SK-N-SH treated with all-trans-retinoic acid at 6 μM for 48 hours (cell line): ENCODE data around the gene PIANP.

Source experiments
- ATAC-seq: fragments of 200-7000 bp; cut with Tn5 transposase; 3 replicates; pipeline ENCODE4 v1.9.1; 2020; ENCODE audit warnings: mild to moderate bottlenecking, moderate library complexity
- ARNTL ChIP-seq: fragments of 450-650 bp; formaldehyde crosslinking; IDR thresholded peaks from 2 replicates; pipeline ENCODE4 v1.5.0; 2020; ENCODE audit warnings: low read depth, mild to moderate bottlenecking, moderate library complexity, borderline replicate concordance
- BACH2 ChIP-seq: fragments of 250-450 bp; sonication (Bioruptor Pico); IDR thresholded peaks from 2 replicates; pipeline ENCODE4 v1.9.0; 2021; ENCODE audit warnings: mild to moderate bottlenecking, borderline replicate concordance
- CREB5 ChIP-seq: fragments of 250-450 bp; sonication (Bioruptor Pico); IDR thresholded peaks from 2 replicates; pipeline ENCODE4 v1.5.1; 2020; ENCODE audit warnings: low read depth, mild to moderate bottlenecking, moderate library complexity
- CSDC2 ChIP-seq: fragments of 250-450 bp; sonication (Bioruptor Pico); IDR thresholded peaks from 2 replicates; pipeline ENCODE4 v1.5.0; 2020; ENCODE audit warnings: mild to moderate bottlenecking, moderate library complexity
- CSRNP3 ChIP-seq: fragments of 250-450 bp; sonication (Bioruptor Pico); IDR thresholded peaks from 2 replicates; pipeline ENCODE4 v1.5.1; 2021; ENCODE audit warnings: mild to moderate bottlenecking, moderate library complexity
- ESRRG ChIP-seq: fragments of 250-450 bp; sonication (Bioruptor Pico); IDR thresholded peaks from 2 replicates; pipeline ENCODE4 v1.6.1; 2021; ENCODE audit warnings: mild to moderate bottlenecking
- GLIS3 ChIP-seq: fragments of 250-450 bp; sonication (Bioruptor Pico); IDR thresholded peaks from 2 replicates; pipeline ENCODE4 v1.5.0; 2020; ENCODE audit warnings: mild to moderate bottlenecking, moderate library complexity
- ISL1 ChIP-seq: fragments of 250-450 bp; sonication (Bioruptor Pico); IDR thresholded peaks from 2 replicates; pipeline ENCODE4 v2.1.2; 2022; ENCODE audit warnings: mild to moderate bottlenecking, moderate library complexity
- PATZ1 ChIP-seq: fragments of 250-450 bp; sonication (Bioruptor Pico); IDR thresholded peaks from 2 replicates; pipeline ENCODE4 v1.8.0; 2020; ENCODE audit warnings: mild to moderate bottlenecking, moderate library complexity, borderline replicate concordance
- POU6F1 ChIP-seq: fragments of 250-450 bp; sonication (Bioruptor Pico); IDR thresholded peaks from 2 replicates; pipeline ENCODE4 v1.8.0; 2021; ENCODE audit warnings: low read depth, mild to moderate bottlenecking, moderate library complexity, borderline replicate concordance
- SNAI2 ChIP-seq: fragments of 250-450 bp; sonication (Bioruptor Pico); IDR thresholded peaks from 2 replicates; pipeline ENCODE4 v1.5.0; 2020; ENCODE audit warnings: mild to moderate bottlenecking, moderate library complexity
- TCF4 ChIP-seq: fragments of 250-450 bp; sonication (Bioruptor Pico); IDR thresholded peaks from 2 replicates; pipeline ENCODE4 v1.8.0; 2021; ENCODE audit warnings: mild to moderate bottlenecking, moderate library complexity, borderline replicate concordance
- TOX ChIP-seq: fragments of 250-450 bp; sonication (Bioruptor Pico); IDR thresholded peaks from 2 replicates; pipeline ENCODE4 v1.8.0; 2021; ENCODE audit warnings: mild to moderate bottlenecking, moderate library complexity, borderline replicate concordance
- TSHZ2 ChIP-seq: fragments of 250-450 bp; sonication (Bioruptor Pico); IDR thresholded peaks from 2 replicates; pipeline ENCODE4 v1.5.0; 2020; ENCODE audit warnings: mild to moderate bottlenecking, moderate library complexity
- ZC3H10 ChIP-seq: fragments of 250-450 bp; sonication (Bioruptor Pico); IDR thresholded peaks from 2 replicates; pipeline ENCODE4 v1.5.1; 2021; ENCODE audit warnings: mild to moderate bottlenecking, moderate library complexity
- ZFP3 ChIP-seq: fragments of 250-450 bp; sonication (Bioruptor Pico); IDR thresholded peaks from 2 replicates; pipeline ENCODE4 v1.5.0; 2020; ENCODE audit warnings: mild to moderate bottlenecking, moderate library complexity
- ZNF565 ChIP-seq: fragments of 450-650 bp; formaldehyde crosslinking; conservative IDR thresholded peaks from 2 replicates; pipeline ENCODE4 v1.5.0; 2020; ENCODE audit warnings: low read depth, mild to moderate bottlenecking, moderate library complexity
- ZNF70 ChIP-seq: fragments of 450-650 bp; formaldehyde crosslinking; IDR thresholded peaks from 2 replicates; pipeline ENCODE4 v1.5.0; 2020; ENCODE audit warnings: mild to moderate bottlenecking, moderate library complexity
- ZNF8 ChIP-seq: fragments of 450-650 bp; formaldehyde crosslinking; IDR thresholded peaks from 2 replicates; pipeline ENCODE4 v1.5.0; 2020; ENCODE audit warnings: mild to moderate bottlenecking, moderate library complexity

The PIANP gene

GRCh38 chr12:6700646-6701051 is at the start of gene PIANP:
Gene PIANP, minus strand, starts transcription at chr12:6700815. Its CDS starts 2,754 bp downstream, at chr12:6698061.
- no peak for TF ChIP-seq ESRRG
- no peak for TF ChIP-seq ISL1 (CRISPR knock-in tag)
- TF ChIP-seq ZFP3 = no peak
- peak; percentile 73 for ATAC-seq

GRCh38 chr12:6748761-6749160 is 48.1 kb upstream of the PIANP start:
- ATAC-seq = no peak
- no peak for TF ChIP-seq GLIS3 (CRISPR knock-in tag)
- no peak for TF ChIP-seq ISL1 (CRISPR knock-in tag)
- no peak for TF ChIP-seq TCF4 (CRISPR knock-in tag)
- TF ChIP-seq ZNF8 (CRISPR knock-in tag) = no peak
- no peak for TF ChIP-seq CSDC2 (CRISPR knock-in tag)
- no peak for TF ChIP-seq ZNF70 (CRISPR knock-in tag)
- TF ChIP-seq ZFP3 = no peak
- TF ChIP-seq CREB5 = no peak
- no peak for TF ChIP-seq BACH2 (CRISPR knock-in tag)
- no peak for TF ChIP-seq SNAI2 (CRISPR knock-in tag)
- TF ChIP-seq CSRNP3 (CRISPR knock-in tag) = no peak
- TF ChIP-seq POU6F1 (CRISPR knock-in tag) = no peak
- TF ChIP-seq TSHZ2 (CRISPR knock-in tag) = no peak
- TF ChIP-seq ESRRG = no peak
- no peak for TF ChIP-seq ARNTL (CRISPR knock-in tag)
- TF ChIP-seq PATZ1 (CRISPR knock-in tag) = no peak
- TF ChIP-seq TOX (CRISPR knock-in tag) = no peak
- TF ChIP-seq ZNF565 (CRISPR knock-in tag) = no peak

GRCh38 chr12:6747216-6747615 is 46.6 kb upstream of the PIANP start:
- no peak for ATAC-seq

More at GRCh38 chr12:6747216-6747615, 46.6 kb upstream of the PIANP start:
- TF ChIP-seq TCF4 (CRISPR knock-in tag) = no peak
- TF ChIP-seq ZFP3 = no peak
- TF ChIP-seq PATZ1 (CRISPR knock-in tag) = no peak
- no peak for TF ChIP-seq TSHZ2 (CRISPR knock-in tag)
- no peak for TF ChIP-seq CSDC2 (CRISPR knock-in tag)
- TF ChIP-seq CSRNP3 (CRISPR knock-in tag) = no peak
- no peak for TF ChIP-seq ZC3H10
- TF ChIP-seq SNAI2 (CRISPR knock-in tag) = no peak
